Activated CD8-positive, alpha-beta memory T cell treated with anti-CD3 and anti-CD28 coated beads, Interleukin-2, amount 50 U/mL, for 1 hour (primary cell): ENCODE data around the gene USP11.
A peak's percentile ranks its signal among the peaks of the same experiment; 100 is the strongest.

Experiments used
- DNase-seq: peaks from one replicate; pipeline ENCODE4 v3.0.0-alpha.2; 2020; ENCODE audit errors: extremely low read depth

USP11 gene

GRCh38 chrX:47224266-47224895 is 8.4 kb upstream of the USP11 start:
- no peak for DNase-seq

GRCh38 chrX:47224896-47225290 is 7.9 kb upstream of the USP11 start:
- DNase-seq = no peak

GRCh38 chrX:47226071-47226470 is 6.7 kb upstream of the USP11 start:
- DNase-seq = no peak

GRCh38 chrX:47226531-47227333 is 6.1 kb upstream of the USP11 start:
- no peak for DNase-seq

- DNase-seq = no peak
These were observed 5.5 kb upstream of the USP11 start for GRCh38 chrX:47227334-47227583.

GRCh38 chrX:47228550-47229270 is 4.1 kb upstream of the USP11 start:
- no peak for DNase-seq

GRCh38 chrX:47229427-47229826 is 3.4 kb upstream of the USP11 start:
- no peak for DNase-seq

- DNase-seq = no peak
These were observed 2.5 kb upstream of the USP11 start for GRCh38 chrX:47230136-47230868.

- no peak for DNase-seq
These were observed 1.6 kb upstream of the USP11 start for GRCh38 chrX:47231167-47231566.

- DNase-seq = no peak
These were observed 509 bp upstream of the USP11 start for GRCh38 chrX:47232197-47232802.

GRCh38 chrX:47233333-47234113 is 714 bp downstream of the USP11 start:
- peak; percentile 96 for DNase-seq

GRCh38 chrX:47234583-47234982 is 1.8 kb downstream of the USP11 start:
- no peak for DNase-seq

- no peak for DNase-seq
These were observed 2.9 kb downstream of the USP11 start for GRCh38 chrX:47235691-47236103.

GRCh38 chrX:47239199-47239598 is 6.4 kb downstream of the USP11 start:
- no peak for DNase-seq

GRCh38 chrX:47239898-47240545 is 7.2 kb downstream of the USP11 start:
- DNase-seq = no peak

GRCh38 chrX:47240619-47241018 is 7.8 kb downstream of the USP11 start:
- no peak for DNase-seq

GRCh38 chrX:47241201-47242011 is 8.6 kb downstream of the USP11 start:
- DNase-seq = no peak

- no peak for DNase-seq
These were observed 9.5 kb downstream of the USP11 start for GRCh38 chrX:47242321-47242720.

GRCh38 chrX:47243351-47243750 is 10.5 kb downstream of the USP11 start:
- no peak for DNase-seq

- no peak for DNase-seq
These were observed 11.9 kb downstream of the USP11 start for GRCh38 chrX:47244676-47245075.
